Ishikawa (cell line): ENCODE measurements around the gene SYCP2.

Experiments
- EP300 ChIP-seq: IDR thresholded peaks from 2 replicates; pipeline ENCODE4 v1.6.1; 2012; ENCODE audit warnings: borderline replicate concordance
- TCF12 ChIP-seq: IDR thresholded peaks from 2 replicates; pipeline ENCODE4 v1.6.1; 2012; ENCODE audit warnings: low read depth
- TF ChIP-seq, protein P1 (sequence below): IDR thresholded peaks from 2 replicates; pipeline ENCODE4 v1.6.1; 2012; ENCODE audit warnings: low read depth, mild to moderate bottlenecking

- TF ChIP-seq EP300 (no peak), TCF12 (no peak)
- TF ChIP-seq, protein P1, sequence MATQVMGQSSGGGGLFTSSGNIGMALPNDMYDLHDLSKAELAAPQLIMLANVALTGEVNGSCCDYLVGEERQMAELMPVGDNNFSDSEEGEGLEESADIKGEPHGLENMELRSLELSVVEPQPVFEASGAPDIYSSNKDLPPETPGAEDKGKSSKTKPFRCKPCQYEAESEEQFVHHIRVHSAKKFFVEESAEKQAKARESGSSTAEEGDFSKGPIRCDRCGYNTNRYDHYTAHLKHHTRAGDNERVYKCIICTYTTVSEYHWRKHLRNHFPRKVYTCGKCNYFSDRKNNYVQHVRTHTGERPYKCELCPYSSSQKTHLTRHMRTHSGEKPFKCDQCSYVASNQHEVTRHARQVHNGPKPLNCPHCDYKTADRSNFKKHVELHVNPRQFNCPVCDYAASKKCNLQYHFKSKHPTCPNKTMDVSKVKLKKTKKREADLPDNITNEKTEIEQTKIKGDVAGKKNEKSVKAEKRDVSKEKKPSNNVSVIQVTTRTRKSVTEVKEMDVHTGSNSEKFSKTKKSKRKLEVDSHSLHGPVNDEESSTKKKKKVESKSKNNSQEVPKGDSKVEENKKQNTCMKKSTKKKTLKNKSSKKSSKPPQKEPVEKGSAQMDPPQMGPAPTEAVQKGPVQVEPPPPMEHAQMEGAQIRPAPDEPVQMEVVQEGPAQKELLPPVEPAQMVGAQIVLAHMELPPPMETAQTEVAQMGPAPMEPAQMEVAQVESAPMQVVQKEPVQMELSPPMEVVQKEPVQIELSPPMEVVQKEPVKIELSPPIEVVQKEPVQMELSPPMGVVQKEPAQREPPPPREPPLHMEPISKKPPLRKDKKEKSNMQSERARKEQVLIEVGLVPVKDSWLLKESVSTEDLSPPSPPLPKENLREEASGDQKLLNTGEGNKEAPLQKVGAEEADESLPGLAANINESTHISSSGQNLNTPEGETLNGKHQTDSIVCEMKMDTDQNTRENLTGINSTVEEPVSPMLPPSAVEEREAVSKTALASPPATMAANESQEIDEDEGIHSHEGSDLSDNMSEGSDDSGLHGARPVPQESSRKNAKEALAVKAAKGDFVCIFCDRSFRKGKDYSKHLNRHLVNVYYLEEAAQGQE = no peak
Measured at GRCh38 chr20:59817406-59817805, 116.0 kb downstream of the SYCP2 start.
